Measurements from ENCODE around the gene RNF128. TPM values are rescaled to one million over a fixed set of nuclear protein-coding genes. Genes with fewer than 3 reads are reported as not detected.
"Not testable (repeated sequence)": the region's sequence is repeated elsewhere in the genome, so short reads cannot be mapped to it uniquely, and the experiment has no call there.

RNF128 gene
- total RNA-seq, 1 donor from 2014 or later = 0.13 TPM

DNA sequence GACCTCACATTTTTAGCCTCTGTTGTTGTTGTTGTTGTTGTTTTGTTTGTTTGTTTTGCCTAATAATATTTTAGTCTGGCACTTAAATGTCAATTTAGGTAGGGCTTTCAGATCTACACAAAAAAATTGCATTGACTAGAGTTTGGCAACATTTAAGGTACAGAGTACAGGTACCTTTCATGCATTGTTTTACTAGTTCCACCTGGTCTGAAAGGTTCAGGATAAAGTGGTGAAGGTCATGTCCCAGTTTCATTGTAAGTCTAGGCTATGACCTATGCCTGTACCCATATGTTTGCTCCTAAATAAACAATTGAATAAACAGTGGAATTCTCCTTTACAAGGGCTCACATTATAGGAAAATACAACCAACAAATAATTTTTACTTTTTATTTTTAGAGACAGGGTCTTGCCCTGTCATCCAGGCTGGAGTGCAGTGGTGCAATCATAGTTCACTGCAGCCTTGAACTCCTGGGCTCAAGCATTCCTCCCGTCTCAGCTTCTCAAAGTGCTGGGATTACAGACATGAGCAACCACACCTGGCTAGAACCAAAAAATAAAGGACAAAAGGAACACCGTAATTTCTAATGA lies 13.8 kb downstream of the RNF128 start:
- intact Hi-C loops (cut with DNase I) = no loop called here
- ATAC-seq (ENCODE audit: poor library complexity) (no peak), DNase-seq (no peak)

DNA sequence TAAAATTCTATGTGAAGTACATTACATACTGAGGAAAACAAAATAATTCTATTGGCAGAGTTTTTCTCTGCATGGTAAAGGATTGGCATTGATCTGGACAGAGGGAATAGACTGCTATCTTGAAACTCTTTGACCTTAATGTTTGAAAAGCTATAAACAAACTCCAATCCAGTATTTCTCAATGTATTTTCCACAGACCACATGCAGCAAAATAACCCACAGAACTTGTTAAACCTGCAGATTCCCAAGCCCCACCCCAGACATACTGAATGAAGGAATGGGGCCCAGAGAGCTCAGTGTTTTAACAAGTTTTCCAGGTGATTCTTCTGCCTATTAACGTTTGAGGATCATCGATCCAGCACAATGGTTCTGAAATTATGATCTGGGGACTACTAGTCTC lies 15.7 kb downstream of the RNF128 start:
- ATAC-seq (ENCODE audit: poor library complexity) (no peak), DNase-seq (no peak)
- intact Hi-C loops (cut with DNase I) = no loop called here

DNA sequence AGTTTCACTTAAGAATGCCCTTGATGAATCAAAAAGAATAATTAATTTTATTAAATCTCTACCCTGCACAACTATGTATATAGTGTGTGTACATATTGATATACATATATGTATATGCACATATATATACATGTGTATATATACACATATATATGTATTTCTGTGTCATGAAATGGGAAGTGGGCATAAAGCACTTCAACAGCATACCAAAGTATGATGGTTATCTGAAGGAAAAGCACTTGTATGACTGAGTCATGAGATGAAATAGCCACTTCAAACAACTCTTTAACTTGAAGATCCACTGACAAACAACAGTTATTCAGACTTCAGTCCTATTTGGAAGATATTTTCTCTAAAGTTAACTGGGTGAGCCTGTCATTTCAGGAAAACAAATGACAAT lies 16.3 kb downstream of the RNF128 start:
- intact Hi-C loops (cut with DNase I) = no loop called here
- no peak for ATAC-seq (ENCODE audit: poor library complexity)
- no peak for DNase-seq

DNA sequence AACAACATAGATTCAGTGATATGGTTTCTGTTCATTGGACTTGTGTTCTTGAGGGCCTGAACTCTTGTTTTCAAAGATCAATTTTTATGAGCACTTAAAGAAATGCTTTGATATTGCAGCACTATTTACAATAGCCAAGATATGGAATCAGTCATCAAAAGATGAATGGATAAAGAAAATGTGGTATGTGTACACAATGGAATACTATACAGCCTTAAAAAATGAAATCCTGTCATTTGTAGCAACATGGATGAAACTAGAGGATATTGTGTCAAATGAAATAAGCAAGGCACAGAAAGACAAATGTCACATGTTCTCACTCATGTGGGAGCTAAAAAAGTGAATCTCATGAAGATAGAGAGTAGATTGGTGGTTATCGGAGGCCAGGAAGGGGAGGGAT lies 21.9 kb downstream of the RNF128 start:
- DNase-seq (no peak), ATAC-seq (ENCODE audit: poor library complexity) (no peak)
- intact Hi-C loops (cut with DNase I) = no loop called here

DNA sequence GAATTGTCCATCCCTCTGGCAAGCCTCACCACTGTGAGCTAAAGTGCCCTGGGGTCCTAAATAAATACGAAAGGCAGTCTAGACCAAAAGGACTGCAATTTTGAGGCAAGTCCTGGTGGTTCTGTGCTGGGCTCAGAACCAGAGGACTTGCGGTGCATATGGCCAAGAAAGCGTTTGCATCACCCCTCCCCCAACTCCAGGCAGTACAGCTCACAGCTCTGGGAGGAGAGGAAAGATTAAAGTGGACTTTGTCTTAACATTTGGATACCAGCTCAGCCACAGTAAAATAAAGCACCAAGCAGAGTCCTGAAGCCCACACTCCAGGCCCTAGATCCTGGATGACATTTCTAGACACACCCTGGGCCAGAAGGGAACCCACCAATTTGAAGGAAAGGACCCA lies 24.9 kb downstream of the RNF128 start:
- DNase-seq = no peak
- intact Hi-C loops (cut with DNase I) = no loop called here
- ATAC-seq (ENCODE audit: poor library complexity) = no peak

DNA sequence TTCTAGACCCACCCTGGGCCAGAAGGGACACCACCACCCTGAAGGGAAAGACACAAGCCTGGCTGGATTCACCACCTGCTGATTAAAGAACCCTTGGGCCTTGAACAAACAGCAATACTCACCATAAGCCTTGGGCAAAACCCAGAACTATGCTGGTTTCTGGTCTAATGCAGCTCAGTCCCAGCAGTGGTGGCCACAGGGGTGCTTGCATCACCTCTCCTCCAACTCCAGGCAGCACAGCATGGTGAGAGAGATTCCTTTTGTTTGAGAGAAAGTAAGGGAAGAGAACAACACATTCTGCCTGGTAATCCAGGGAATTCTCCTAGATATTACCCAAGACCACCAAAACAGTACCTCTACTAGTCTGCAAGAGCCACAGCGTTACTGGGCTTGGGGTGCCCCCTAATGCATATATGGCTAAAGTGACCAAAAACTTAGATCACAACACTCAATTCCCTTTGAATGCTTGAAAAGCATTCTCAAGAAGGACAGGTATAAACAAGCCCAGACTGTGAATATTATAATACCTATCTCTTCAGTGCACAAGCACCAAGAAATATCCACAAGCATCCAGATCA lies 25.7 kb downstream of the RNF128 start:
- DNase-seq (no peak), ATAC-seq (ENCODE audit: poor library complexity) (no peak)
- intact Hi-C loops (cut with DNase I) = no loop called here

DNA sequence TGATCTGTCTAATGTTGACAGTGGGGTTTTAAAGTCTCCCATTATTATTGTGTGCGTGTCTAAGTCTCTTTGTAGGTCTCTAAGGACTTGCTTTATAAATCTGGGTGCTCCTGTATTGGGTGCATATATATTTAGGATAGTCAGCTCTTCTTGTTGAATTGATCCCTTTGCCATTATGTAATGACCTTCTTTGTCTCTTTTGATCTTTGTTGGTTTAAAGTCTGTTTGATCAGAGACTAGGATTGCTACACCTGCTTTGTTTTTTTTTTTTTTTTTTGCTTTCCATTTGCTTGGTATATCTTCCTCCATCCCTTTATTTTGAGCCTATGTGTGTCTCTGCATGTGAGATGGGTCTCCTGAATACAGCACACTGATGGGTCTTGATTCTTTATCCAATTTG lies 42.8 kb downstream of the RNF128 start:
- ATAC-seq (ENCODE audit: poor library complexity); DNase-seq; intact Hi-C loops (cut with DNase I): not testable (repeated sequence)

DNA sequence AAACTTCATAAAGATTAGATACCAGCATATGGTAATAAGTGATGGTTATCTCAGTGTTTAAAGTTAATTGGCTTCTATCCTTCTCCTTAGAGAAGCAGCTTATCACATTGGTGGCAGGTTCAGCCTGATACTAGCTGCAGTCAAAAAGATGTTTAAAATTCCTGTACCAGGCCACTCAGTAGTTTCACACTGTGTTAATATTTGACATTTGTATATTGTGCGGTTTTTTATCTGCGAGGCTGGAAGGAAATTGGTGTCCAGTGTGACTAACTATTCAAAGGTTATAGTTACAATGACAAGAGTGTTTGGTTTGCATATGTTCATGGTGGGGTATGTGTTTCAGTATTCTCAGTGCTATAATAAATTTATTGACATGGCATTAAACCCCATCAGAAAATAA lies 48.5 kb downstream of the RNF128 start:
- ATAC-seq (ENCODE audit: poor library complexity) (no peak), DNase-seq (no peak)
- intact Hi-C loops (cut with DNase I) = no loop called here

DNA sequence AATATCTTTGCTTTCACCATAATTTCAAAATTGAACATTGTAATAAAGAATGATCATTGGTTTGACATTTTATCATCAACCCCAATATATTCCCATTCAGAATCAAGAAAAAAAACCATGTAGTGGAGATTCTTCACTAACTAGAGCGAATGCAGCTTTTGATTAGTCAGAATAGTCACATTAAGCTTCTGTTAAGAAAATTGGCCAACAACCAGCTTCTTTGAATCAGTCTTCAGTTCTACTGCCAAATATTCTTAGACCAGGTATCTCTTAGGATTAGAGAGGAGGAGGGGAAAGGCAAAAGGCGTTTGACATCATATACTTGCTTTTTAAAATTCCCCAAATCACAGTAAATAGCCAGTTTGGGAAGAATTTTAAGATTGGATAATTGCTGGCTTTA lies 53.8 kb downstream of the RNF128 start:
- no peak for ATAC-seq (ENCODE audit: poor library complexity)
- no peak for DNase-seq
- intact Hi-C loops (cut with DNase I) = no loop called here

DNA sequence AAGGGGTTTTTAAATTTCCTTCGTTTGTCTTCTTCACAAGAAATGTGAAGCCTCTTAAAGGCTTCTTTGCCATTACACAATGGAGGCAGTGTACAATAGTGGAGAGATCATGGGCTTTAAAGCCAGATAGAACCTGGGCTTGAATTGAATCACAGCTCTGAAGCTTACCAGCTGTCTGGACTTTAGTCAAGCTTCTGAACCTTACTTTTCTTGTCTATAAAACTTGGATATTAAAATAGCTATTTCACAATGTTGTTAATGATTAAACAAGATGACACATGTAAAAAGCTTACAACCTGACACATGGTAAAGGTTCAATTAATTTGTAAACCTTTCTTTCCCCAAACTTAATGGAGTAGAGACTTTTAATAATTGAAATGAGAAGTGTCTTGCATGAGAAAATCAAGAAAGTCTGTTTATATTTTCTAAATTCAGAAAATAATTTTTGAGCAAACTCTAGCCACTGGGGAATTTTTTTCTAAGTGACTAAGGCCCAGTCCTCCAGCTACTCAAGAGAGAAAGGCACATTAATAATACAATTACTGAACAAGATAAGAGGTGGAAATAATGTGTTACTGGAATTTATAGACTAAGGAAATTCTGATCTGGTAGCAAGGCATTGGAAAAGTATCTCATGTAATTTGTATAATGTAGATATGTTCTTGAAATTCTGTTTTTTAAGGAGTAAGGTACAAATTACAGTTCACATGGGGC lies 54.3 kb downstream of the RNF128 start:
- ATAC-seq (ENCODE audit: poor library complexity) = no peak
- intact Hi-C loops (cut with DNase I) = no loop called here

DNA sequence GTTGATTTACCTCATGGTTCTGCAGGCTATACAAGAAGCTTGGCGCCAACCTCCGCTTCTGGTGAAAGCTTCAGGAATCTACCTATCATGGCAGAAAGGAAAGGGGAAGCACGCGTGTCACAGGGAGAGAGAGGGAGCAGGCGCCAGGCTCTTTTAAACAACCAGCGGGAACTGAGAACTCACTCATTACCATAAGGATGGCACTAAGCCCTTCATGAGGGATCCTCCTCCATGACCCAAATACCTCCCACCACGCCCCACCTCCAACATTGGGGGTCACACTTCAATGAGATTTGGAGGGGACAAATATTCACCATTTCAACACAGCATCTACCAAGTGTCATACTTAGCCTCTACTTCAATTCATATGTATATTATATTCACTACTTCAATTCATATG lies 57.2 kb downstream of the RNF128 start:
- no peak for DNase-seq
- intact Hi-C loops (cut with DNase I) = no loop called here
- ATAC-seq (ENCODE audit: poor library complexity) = no peak

More for the DNA sequence above, 54.3 kb downstream of the RNF128 start:
- DNase-seq = no peak

DNA sequence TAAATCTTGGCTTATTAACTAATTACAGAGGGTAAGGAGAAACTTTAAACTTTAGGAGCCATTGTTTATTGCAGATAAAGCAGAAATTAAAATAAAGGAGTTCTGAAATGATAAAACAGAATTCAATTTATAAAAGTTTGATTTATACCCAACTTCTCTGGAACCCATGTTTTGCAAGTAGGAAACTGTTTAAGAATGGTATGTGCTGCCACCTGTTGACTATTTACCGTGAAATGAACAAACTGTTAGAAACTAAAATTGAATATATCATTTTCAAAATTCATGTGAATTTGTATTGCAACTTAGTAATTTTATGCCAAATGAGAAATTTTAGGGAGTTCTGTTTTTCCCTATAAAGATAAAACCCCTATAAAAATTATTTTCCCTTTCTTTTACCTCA lies 65.0 kb downstream of the RNF128 start:
- ATAC-seq (ENCODE audit: poor library complexity) = no peak
- DNase-seq = no peak
- intact Hi-C loops (cut with DNase I) = loop anchor here (10.0 kb wide), 1 partner anchor 307 kb away; no protein-coding TSS in a partner anchor

DNA sequence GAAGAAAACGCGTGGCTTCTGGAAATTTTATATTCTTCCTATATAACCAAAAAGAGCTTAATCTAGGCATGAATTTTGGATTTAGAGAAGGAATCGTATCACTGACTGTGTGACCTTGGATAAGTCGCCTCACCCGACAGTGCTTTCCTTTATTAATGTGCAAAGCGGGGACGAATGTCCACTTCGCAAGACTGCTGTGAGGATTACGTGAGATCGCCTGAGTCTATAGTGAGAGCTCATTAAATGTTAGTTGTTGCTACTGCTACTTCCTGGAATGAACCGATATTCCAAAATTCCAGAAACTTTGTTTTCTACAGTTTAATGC lies 75.5 kb downstream of the RNF128 start:
- intact Hi-C loops (cut with DNase I) = no loop called here
- DNase-seq (no peak), ATAC-seq (ENCODE audit: poor library complexity) (peak; percentile 37)

DNA sequence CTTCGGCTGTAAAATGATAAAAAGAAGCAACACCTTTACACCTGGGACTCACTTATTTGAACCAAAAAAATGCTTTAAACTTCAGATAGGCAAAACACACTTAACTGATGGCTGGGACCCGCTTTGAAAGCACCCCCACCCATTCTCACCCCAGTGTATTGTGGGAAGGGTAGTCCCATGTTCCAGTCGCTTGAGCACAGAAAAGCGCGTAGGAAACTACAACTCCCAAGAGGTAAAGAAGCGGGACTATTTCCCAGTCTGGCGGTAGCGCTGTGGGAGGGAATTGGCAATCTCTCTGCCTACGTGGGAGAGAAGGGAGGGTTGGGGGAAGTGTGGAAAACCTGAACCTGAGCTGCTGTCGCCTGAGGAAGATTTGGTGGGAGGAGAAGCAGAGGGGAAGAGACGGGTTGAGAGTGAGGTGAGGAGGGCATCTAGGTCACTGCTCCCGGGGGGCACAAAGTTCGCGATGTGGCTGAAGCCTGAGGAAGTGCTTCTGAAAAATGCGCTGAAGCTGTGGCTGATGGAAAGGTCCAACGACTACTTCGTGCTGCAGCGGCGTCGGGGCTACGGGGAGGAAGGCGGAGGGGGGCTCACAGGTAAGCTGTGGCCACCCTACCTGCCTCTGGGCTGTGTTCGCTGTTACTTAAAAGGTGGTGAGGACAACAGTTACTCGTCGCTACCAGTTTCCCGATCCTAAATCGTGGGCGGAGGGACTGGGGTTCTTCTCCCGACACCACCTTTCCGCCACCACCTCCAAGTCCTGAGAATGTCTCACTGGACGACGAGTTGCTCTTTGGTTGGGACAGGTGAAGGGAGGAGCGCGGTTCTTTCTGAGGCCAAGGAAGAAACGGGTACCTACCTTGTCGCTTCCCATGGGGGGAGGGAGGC lies 76.1 kb downstream of the RNF128 start, which contains the start of gene TBC1D8B:
TSS of gene TBC1D8B (plus strand) at position 286 of the 888 bp plus-strand sequence. CDS start at position 467, 181 bp downstream.
- ATAC-seq (ENCODE audit: poor library complexity) (peak; percentile 100), DNase-seq (peak; percentile 70)
- intact Hi-C loops (cut with DNase I) = no loop called here

DNA sequence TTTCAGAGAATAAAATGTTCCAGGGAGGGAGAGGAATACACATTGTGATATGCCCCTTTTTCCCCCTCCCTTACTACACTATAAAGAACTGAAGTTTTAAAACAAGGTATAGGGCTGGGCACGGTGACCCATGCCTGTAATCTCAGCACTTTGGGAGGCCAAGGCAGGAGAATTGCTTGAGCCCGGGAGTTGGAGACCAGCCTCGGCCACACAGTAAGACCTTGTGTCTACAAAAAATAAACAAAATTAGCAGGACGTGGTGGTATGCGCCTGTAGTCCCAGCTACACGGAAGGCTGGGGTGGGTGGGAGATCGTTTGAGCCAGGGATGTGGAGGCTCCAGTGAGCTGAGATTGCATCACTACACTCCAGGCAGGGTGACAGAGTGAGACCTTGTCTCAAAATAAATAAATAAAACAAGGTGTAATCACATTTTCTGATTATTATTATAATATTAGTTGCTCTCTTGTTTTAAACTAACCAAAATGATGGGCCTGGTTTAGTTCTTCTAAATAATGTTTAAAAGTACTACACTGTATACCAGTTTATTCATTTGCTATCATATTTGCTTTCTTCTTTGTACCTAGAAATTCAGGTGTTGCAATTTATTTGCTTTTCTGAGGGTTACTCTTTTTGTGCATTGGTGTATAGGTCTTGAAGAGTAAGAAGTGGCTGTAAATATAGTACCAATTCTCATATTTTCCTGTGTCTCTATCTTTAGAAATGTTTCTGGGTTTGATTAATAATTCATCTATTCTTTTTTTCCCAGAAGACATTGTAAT lies 84.8 kb downstream of the RNF128 start:
- no peak for DNase-seq
- intact Hi-C loops (cut with DNase I) = no loop called here
- no peak for ATAC-seq (ENCODE audit: poor library complexity)

DNA sequence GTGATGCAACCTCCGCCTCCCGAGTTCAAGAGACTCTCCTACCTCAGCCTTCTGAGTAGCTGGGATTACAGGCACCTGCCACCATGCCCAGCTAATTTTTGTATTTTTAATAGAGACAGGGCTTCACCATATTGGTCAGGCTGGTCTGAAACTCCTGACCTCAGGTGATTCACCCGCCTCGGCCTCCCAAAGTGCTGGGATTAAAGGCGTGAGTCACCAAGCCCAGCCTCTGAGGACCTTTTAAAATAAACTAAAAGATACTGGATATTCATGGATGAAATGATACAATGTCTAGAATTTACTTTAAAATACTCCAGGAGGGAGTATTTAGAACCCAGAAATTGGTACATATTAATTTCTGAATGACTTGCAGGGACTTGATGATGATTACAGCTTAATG lies 86.4 kb downstream of the RNF128 start:
- ATAC-seq (ENCODE audit: poor library complexity); DNase-seq; intact Hi-C loops (cut with DNase I): not testable (repeated sequence)

DNA sequence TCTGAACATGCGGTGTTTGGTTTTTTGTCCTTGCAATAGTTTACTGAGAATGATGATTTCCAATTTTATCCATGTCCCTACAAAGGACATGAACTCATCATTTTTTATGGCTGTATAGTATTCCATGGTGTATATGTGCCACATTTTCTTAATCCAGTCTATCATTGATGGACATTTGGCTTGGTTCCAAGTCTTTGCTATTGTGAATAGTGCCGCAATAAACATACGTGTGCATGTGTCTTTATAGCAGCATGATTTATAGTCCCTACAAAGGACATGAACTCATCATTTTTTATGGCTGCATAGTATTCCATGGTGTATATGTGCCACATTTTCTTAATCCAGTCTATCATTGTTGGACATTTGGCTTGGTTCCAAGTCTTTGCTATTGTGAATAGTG lies 87.6 kb downstream of the RNF128 start:
- DNase-seq; ATAC-seq (ENCODE audit: poor library complexity); intact Hi-C loops (cut with DNase I): not testable (repeated sequence)

All from Right ventricle myocardium superior (tissue), 1 donor.